HS-5 (cell line): ENCODE results near the gene FGF2.
A peak's percentile ranks its signal among the peaks of the same experiment; 100 is the strongest.
"Not testable (repeated sequence)": the region's sequence is repeated elsewhere in the genome, so short reads cannot be mapped to it uniquely, and the experiment has no call there.

ENCODE experiments used
- DNase-seq: peaks from one replicate; pipeline ENCODE4 v3.0.0-alpha.2; 2012; ENCODE audit warnings: low read depth

The FGF2 gene

DNA sequence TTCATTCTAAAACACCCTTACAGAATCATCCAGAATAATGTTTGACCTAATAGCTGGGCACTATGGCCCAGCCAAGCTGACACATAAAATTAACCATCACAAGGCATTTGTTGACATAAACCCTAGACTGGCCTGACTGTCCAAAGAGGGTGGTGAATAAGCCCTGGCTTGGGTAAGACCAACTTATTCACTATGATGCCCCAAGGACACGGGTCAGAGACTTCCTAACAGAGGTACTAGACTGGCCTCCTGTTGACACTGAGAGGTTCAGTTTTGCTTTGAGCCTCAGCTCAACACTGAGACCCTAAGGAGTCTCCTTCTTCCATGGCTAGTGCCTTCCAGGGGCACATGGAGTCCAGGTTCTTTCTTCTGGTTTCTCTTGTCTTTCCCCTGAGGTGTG is 21.3 kb downstream of the FGF2 start:
- DNase-seq, result no peak

DNA sequence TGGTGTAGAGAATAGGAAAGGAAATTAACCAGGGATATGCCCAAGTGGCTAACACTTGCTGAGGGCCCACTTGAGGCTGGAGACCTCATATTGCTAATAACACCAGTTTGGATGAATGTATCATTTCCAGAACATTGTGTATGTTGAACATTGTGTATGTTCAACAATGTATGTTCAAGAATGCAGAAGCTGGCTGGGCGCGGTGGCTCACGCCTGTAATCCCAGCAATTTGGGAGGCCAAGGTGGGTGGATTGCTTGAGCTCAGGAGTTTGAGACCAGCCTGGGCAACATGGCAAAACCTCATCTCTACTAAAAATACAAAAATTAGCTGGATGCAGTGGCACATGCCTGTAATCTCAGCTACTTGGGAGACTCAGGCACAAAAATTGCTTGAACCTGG is 23.2 kb downstream of the FGF2 start:
- DNase-seq, result not testable (repeated sequence)

DNA sequence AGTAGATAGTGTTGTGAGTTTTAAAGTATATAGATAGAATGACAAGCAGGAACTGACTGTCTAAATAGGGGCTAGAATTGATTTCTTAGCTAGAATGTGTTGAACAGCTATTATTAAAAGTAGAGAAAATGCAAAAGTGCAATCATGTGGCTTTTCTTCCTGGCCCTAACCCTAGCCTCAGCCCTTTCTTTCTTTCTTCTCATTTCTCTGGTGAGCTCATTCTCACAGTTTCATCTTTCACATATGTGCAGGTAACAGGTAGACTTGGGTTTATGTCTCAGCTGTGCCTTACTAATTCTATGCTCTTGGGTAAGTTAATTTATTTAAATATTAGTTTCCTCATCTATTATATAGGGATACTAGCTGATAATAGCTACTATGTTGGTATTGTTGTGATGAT is 24.9 kb downstream of the FGF2 start:
- no peak for DNase-seq

DNA sequence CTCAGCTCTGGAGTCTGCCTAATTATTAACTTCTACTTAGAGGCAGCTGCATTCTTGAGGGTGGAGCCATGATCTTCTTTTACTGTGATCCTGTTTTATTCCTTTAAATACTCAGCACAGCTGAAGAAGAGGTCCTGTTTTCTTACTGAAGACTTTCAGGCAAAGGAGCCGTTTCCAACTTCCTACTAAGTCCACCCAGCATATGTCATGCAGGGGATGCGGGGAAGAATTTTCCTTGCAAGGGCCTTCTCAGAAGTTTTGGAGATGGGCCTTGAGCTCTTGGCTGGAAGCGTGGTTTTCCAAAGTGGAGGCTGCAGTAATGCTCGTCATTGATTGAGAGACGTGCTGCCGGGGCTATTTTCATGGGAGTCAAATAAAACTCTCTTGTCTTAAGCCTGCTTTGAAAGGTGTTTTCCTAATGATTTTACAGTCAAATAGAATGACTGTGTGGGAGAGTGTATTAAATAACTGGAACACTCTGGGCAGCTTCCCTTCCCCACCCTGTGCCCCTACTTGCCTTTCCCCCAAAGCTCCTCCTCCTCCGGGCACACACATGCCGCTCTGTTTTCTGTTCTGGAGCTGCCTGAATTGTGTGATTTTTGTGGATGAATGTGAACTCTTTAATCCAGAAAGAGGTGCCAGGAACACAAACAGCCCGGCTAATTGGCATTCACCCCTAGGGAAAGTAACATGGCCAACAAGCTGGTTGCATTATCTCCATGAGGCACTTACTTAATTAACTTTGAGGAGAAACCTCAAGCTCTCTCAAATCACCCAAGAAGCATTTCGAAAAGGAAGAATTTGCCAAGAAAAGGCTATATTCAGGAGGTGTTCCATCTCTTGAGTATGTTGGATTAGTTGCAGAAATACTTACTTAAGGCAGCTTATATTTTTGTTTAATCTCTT is 28.1 kb downstream of the FGF2 start:
- DNase-seq, result no peak

DNA sequence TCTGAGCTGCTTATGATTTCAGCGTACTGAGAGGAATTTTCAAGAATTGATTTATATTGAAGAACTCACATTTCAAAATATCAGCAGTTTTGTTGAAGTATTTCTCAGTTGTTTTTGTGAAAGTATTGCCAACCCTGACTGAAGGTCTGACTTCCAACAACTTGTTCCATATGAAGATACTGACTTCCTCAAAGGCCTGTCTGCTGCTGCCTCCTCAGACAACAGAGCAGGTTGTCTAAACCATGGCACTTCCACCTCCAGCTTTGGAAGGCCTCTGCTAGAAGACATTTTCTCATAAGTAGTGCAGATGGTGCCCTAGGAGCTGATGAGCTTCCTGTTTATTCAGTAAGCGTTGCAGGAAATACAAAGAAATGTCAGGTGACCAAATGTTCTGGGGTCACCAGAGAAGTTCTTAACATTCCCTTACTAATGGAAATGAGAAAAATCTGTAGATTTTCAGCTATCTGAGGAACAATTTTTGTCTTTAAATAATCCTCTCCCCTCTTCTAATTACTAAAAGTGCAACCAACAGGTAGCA is 28.8 kb downstream of the FGF2 start:
- no peak for DNase-seq

DNA sequence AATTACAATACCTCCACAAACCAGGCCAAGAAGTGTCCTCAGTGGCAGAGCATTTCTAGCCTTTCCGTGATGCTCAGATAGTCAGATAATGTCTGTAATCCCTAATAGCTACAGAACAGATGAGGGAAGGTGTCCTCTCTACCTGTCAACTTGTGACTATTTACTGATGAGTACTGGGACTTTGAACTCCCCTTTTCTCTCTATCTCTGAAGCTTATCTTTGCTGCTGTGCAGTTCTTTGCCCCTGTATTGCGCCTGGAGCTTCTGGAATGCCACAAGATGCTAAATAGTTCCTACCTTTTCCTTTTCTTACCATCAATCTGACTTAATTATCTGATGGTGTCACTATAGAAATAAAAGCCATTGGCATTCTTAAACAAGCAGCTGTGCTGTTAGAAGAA is 30.5 kb downstream of the FGF2 start:
- no peak for DNase-seq

DNA sequence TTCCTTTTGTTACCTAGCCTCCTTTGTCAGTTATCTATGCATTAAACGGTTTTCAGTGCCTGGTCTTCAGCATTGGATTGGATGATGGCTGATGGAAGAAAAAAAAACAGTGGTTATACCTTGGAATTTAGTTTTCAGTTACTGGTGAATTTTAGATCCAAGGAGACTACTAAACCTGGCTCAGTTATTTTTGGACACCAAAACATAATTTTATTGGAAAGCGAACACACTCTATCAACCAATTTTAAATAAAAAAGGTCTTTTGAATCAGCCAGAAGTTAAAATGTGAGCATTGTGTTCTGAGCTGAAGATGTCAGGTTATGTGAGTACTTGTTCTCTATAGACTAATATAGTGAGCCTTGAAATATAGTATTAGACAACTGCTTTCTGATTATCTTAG is 32.1 kb downstream of the FGF2 start:
- no peak for DNase-seq

DNA sequence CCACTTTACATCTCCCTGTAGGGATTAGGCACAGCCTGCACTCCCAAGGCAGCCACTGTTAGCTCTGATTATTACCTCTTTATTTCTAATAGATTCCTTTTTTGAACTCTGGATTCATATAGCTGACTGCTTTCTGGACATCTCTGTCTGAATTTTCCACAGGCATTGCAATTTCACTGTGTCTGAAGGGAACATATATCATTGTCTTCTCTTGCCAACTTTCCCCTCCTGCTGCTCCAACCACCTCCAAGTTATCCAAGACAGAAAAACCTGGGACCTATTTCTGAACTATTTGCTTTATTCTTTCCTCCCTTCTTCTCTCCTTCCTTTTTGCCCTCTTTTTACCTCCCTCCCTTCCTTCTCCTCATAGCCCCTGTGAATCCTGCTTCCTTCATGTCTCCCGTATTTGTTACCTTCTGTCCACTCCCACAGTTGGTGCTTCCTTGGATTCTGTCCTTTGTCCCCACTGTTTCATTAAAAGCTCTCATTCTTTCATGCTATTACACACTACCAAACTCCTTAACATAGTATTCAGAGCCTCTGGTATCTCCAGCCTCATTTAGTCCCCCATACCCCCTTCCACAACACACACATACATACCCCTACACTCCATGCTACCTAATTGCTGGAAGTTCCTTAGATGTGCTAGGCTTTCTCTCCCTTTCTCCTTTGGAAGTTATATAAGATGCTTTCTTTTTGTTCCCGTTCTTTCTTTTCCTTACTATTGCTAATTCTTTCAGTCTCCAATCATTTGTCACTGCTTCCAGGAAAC is 34.7 kb downstream of the FGF2 start:
- DNase-seq, result no peak

DNA sequence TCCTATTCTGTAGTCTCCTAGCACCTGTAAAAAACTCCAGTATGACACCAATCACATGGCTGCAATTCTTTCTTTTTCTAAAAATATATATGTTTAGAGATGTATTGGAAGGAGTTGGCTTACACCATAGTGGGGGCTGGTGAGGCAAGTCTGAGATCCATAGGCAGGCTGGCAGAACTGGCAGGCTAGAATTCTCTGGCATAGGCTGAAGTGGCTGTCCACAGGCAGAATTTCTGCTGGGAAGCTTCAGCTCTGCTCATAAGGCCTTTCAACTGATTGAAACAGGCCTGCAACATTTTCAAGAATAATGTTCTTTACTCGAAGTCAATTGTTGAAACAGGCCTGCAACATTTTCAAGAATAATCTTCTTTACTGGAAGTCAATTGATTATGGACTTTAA is 37.0 kb downstream of the FGF2 start:
- no peak for DNase-seq

DNA sequence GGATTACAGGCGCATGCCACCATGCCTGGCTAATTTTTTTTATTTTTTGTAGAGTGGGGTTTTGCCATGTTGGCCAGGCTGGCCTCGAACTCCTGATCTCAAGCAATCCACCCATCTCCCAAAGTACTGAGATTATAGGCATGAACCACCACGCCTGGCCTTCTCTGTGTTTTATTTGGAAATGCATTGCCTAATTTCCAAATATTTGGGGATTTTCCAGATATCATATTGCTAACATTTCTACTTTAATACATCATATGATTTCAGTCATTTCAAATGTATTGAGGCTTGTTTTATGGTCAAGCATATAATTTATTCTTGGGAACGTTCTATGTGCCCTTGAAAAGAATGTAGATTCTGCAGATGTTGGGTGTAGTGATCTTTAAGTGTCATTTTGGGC is 38.8 kb downstream of the FGF2 start:
- DNase-seq, result no peak

DNA sequence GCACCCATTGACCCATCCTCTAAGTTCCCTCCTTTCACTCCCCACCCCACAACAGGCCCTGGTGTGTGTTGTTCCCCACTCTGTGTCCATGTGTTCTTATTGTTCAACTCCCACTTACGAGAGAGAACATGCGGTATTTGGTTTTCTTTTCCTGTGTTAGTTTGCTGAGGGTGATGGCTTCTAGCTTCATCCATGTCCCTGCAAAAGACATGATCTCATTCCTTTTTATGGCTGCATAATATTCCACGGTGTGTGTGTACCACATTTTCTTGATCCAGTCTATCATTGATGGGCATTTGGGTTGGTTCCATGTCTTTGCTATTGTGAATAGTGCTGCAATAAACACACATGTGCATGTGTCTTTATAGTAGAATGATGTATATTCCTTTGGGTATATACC is 41.6 kb downstream of the FGF2 start:
- DNase-seq, result not testable (repeated sequence)

DNA sequence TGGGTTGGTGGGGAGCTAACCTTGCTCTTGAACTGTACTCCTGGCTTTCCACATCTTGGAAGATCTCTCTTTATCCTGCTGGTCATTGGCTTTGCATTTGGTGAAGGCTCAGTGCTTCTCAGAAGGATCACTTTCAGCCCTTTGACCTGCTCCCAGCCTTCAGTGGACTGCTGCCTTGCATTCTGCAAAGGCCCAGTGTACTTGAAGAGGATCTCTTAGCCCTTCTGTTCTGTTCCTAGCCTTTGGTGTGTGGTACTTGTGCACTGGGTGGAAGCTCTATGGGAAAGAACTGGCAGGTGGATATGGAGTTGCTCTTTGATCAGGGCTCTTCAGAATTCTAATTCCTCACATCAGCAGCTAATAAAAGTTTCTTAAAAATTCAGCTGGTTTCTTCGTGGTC is 46.5 kb downstream of the FGF2 start:
- DNase-seq, result no peak

DNA sequence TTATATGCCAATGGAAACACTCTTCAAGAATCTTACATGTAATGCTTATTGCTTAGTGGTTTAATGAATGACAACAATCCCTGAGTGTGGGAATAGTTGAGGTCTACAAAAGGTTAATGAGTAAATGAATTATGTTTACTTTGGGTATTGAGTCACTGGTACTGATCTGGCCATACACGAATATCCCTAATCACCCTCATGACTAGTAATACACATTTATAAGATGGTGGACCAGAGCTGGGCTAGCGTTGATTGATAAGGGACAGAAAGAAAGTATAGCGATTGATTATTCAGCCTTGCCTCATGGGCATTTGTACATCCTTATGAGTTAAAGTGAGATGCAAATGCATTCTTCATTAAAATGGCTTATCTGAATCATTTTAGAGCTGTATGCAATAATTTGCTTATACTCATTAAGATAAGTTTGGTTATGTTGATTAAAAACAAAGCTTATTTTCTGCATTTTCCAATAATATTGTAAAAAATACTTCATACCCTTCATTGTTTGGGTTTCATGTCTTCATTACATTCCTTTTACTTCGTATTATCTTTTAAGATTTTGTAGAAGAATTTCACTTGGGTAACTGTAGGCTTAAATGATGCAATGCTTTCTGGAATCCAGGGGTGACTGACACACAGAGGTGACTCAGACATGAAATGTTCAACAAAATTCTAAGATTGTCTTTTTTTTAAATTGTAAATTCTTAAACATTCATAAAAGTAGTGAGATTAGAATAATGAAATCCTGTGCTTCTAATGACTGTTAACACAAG is 47.4 kb downstream of the FGF2 start:
- DNase-seq, result peak; percentile 79

DNA sequence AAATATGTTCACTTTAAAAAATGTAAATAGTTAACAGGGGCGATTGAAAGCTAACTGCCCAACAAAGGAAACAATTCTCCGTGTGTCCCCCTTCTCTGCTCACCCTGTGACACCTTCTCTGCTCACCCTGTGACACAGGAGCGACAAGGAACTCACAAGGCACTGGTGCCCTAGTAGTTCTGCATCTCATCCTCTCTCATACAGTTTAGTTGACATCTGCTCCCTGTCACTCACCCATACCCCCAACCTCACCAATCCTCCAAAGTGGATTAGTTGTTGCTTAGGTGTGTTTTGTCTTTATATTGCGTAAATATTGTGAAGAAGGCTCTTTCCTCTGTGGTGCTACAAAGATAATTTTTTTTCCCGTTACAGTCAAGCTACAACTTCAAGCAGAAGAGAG is 49.3 kb downstream of the FGF2 start:
- no peak for DNase-seq

DNA sequence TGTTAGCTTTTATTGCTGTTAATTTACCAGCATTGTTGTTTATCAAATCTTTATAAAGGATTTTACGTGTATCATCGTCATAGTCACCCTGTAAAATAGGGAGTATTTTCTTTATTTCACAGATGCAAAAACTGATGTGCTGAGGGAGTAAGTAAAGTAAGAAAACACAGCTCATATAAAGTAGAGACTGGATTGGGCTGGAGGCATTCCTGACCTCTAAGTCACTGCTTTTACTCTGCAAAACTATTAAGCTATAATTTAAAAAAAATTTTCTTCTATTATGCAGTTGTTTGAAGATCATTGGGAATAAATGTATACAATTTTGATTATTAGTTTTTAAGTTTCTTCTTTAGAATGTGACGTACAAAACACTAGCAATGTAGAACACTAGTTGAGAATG is 49.8 kb downstream of the FGF2 start:
- DNase-seq, result no peak

DNA sequence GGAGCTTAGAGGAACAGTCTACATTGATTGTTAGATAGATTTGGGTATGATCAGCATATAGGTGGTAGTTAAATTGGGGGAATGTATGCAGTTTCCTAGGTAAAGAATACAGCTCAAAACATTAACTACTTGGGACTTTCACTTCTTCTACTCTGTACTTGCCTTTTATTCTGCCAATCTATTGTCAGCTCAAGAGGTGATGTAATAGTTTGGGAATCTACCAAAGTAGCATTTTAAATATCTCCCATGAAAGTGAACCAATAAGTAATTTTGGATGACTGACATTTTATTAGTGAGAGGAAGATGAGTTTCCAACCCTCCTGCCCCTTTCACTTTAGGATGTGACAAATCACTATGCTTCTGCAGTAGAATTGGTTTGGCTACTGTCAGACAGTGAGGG is 52.4 kb downstream of the FGF2 start:
- DNase-seq, result no peak

DNA sequence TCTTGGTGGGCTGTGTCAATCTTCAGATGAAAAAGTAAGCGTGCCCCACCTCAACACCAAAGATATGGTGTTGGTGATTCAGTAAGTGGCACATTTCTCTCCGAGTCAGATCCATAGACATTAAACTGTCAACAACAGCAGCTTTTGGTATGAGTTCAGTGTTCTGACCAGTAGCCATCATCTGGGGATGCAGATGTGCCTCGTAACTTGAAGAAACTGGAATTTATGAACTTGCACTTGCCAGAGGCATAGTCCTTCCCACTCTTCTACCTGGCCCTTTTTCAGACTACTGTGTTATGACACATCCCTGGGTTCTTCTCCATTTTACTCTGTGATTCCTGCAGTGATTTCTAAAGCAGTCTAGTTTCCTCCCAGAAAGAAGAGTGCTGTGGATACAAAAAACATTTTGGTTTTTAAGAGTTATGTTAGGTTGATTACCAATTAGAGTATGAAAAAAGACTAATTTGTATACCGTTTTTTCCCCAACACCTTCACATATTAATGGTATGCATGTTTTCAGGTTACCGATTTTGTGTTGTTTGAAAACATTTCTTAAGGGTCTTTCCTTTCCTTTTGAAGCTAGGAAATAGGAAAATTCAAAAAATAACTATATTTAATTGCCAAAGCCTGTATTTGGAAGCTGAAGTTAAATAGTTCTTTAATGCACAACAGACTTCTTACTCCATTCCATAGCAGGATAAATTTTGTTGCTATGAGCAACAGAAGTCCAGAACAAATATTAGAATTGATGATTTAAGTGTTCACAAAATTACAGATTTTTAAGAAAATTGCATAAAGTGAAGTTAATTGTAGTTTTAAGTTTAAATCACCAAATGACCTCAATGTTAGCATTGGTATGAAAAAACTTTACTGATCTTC is 56.5 kb downstream of the FGF2 start:
- no peak for DNase-seq

DNA sequence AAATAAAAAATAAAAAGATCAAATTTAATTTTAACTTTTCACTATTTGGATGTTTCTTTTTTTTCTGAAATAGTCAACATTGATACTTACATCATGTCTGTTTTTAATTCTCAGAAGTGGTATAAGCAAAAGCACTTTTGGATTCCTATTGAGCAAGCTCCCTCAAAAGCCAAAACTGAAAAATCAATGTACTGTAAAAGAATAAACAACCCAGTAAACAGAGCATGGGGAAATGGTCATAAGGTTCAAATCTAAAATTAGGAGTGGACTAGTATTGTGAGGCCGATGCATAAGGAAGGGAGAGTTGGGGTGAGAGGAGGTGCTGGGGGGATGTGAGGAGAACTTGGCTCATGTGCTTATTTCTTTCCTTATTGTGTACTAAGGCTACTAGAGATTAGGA is 57.9 kb downstream of the FGF2 start:
- DNase-seq, result no peak

DNA sequence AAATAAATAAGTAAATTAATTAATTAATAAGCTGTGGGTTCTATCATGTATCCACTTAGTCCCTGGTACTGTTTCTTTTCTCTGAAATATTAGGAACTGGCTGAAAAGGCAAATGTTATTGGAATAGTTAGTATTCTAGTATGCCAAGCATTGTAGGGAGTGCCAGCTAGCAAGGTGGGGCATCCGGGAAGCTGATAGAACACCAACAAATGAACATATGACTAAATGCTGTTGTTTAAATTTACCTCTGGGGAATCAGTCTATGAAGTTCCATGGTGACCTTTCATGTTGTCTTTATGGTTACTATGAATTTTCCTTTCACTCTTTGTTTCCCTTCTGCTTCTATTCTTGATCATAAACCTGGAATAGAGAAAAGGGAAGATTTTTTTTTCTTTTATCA is 63.1 kb downstream of the FGF2 start:
- DNase-seq, result no peak

DNA sequence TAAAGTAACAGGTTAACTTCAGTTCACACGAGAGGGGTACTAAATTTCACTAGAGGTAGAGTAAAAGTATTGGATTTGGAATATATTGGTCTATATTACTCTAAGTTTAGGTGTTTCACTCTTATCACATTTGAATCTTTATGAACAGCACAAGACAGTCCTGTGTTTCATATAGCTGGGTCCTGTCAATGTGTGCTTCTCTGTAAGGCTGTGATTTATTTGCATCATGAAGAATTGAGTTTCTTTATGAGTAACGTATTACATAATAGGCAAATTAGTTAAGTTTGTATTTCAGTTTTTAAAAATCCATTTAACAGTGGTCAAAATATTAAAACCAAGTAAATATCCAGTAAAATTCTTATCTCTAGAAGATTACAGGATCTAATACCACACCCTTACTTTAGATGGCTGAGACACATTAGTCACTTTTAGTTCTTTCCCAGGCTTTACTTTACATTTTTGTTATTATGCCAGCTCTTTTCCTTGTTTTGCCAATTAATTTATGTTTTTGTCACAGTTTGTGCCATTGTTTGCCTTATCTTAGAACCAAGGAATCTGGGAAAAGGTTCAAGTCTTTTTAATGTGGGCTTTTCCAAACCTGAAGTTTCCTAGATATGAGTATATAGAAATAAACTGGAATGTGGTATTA is 63.6 kb downstream of the FGF2 start:
- no peak for DNase-seq

DNA sequence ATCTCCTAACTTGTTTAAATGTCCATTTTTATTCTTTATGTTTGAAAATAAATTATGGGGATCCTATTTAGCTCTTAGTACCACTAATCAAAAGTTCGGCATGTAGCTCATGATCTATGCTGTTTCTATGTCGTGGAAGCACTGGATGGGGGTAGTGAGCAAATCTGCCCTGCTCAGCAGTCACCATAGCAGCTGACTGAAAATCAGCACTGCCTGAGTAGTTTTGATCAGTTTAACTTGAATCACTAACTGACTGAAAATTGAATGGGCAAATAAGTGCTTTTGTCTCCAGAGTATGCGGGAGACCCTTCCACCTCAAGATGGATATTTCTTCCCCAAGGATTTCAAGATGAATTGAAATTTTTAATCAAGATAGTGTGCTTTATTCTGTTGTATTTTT is 68.2 kb downstream of the FGF2 start:
- no peak for DNase-seq
